Measurements from ENCODE around the gene CDH13. TPM values are rescaled to one million over a fixed set of nuclear protein-coding genes. Genes with fewer than 3 reads are reported as not detected.

Gene CDH13
- total RNA-seq, 1 donor from 2014 or later = not detected

DNA sequence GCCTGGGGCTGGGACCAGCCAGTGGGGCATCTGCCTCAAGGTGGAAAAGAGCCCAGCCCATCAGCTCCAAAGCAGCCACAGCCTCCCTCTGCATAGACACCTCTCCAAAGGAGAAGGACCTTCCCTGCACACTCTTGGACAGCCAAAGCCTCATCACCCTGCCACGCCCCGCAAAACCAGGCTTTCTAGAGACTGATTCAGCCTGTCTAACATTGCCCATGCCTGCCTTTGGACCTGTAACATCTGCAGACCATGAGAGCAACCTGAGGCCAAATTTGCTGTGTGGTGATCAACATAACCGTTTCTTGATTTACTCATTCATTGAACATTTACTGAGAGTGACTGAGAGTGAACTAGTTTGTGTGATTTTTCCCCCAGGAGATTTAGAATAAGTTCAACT, 961.3 kb downstream of the CDH13 start:
- Mint-ChIP-seq H3K27ac (no peak overlapping the region), H3K4me3 (no peak overlapping the region), H3K36me3 (ENCODE audit: low read depth) (no peaks in the 10 kb centered on the region), H3K27me3 (no peaks in the 10 kb centered on the region), H3K4me1 (no peaks in the 10 kb centered on the region), H3K9me3 (no peaks in the 10 kb centered on the region)
- intact Hi-C loops (cut with micrococcal nuclease) = no loop called here
- ChIA-PET POLR2A (no interaction called here), CTCF (no interaction called here)
- TF ChIP-seq, protein P1, sequence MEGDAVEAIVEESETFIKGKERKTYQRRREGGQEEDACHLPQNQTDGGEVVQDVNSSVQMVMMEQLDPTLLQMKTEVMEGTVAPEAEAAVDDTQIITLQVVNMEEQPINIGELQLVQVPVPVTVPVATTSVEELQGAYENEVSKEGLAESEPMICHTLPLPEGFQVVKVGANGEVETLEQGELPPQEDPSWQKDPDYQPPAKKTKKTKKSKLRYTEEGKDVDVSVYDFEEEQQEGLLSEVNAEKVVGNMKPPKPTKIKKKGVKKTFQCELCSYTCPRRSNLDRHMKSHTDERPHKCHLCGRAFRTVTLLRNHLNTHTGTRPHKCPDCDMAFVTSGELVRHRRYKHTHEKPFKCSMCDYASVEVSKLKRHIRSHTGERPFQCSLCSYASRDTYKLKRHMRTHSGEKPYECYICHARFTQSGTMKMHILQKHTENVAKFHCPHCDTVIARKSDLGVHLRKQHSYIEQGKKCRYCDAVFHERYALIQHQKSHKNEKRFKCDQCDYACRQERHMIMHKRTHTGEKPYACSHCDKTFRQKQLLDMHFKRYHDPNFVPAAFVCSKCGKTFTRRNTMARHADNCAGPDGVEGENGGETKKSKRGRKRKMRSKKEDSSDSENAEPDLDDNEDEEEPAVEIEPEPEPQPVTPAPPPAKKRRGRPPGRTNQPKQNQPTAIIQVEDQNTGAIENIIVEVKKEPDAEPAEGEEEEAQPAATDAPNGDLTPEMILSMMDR (IDR thresholded peaks at IDR 0.05) = no peak
- DNase-seq (no peak), ATAC-seq (ENCODE audit: low read depth) (no peak)

DNA sequence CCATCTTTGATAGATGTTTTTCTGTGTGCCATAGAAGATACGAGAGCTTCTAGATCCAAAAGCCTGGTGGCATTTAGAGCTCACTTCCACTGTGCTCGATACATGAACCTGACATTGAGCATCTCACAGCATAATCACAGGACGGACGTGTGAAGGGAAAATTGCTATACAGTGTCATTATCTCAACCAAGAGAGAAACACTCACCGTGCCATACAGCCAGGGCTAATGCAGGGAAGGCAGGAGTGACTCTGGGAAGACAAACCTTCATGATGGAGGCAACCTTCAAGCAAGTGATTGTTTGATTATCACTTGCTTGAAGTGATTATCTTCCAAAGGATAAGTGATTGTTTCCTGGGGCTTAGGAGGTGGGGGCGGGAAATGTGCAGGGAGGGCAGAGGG, 962.8 kb downstream of the CDH13 start:
- Mint-ChIP-seq H3K4me3 (no peak overlapping the region), H3K27ac (no peak overlapping the region), H3K9me3 (no peaks in the 10 kb centered on the region), H3K27me3 (no peaks in the 10 kb centered on the region), H3K4me1 (no peaks in the 10 kb centered on the region), H3K36me3 (ENCODE audit: low read depth) (no peaks in the 10 kb centered on the region)
- CTCF ChIA-PET = no interaction called here
- intact Hi-C loops (cut with micrococcal nuclease) = no loop called here
- POLR2A ChIA-PET = no interaction called here
- DNase-seq (no peak), ATAC-seq (ENCODE audit: low read depth) (no peak)
- TF ChIP-seq, protein P1 (IDR thresholded peaks at IDR 0.05) = no peak

DNA sequence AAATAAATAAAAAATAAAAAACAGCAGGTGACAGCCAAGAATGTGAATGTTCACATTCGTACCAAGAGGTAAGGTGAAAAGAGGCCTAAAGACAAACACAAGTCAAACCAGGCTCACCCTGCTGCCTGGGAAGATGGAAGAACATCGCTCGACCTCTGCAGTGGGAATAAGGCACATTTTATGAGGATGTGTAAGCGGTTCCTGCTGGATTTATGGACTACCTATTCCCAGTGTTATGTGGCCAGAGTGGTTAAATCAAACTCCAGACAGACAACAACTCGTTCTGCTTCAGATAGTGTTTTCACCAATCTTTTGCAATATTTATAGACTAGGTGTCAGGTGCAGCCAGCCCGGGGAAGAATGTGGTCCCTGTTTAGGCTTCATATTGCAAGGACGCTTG, 966.0 kb downstream of the CDH13 start:
- ChIA-PET POLR2A (no interaction called here), CTCF (no interaction called here)
- DNase-seq (no peak), ATAC-seq (ENCODE audit: low read depth) (no peak)
- H3K27me3 Mint-ChIP-seq = peaks cover 4% of the 10 kb centered on the region
- H3K27ac Mint-ChIP-seq = no peak overlapping the region
- intact Hi-C loops (cut with micrococcal nuclease) = no loop called here
- H3K4me1 Mint-ChIP-seq = no peaks in the 10 kb centered on the region
- TF ChIP-seq, protein P1 (IDR thresholded peaks at IDR 0.05) = no peak
- no peaks in the 10 kb centered on the region for H3K9me3 Mint-ChIP-seq
- no peak overlapping the region for H3K4me3 Mint-ChIP-seq
- H3K36me3 Mint-ChIP-seq (ENCODE audit: low read depth) = no peaks in the 10 kb centered on the region

DNA sequence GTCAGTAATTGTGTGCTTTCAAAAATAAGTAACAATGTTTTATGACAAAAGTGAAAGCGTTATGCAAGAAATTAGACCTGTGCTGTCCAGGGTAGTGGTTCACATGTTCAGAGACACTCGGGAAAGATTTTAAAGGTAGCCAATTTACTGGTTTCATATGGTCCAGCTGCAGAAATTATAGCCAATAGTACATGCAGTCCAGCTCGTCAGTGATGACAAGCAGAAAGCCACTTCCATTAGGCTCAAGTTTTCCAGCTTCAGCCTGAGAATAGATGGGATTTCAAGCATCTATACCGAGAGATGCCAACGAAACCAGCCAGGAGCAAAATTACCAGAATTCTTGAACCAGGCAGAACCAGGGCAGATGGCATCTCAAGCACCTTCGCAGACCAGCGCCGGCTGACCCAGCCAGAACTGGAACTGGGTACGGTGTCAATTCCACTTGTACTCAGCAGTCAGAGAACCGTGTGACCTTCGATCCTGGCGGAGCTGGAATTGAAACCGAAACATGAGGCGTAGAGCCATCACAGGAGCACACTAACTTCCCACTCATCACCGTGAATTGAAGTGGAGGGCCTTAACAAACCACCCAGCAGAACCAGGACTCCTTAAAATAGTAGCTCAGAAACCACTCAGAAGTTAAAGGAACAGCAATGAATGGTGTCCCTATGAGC, 973.2 kb downstream of the CDH13 start:
- Mint-ChIP-seq H3K27me3 (peaks cover 9% of the 10 kb centered on the region), H3K4me3 (no peak overlapping the region), H3K36me3 (ENCODE audit: low read depth) (no peaks in the 10 kb centered on the region), H3K9me3 (no peaks in the 10 kb centered on the region), H3K4me1 (no peaks in the 10 kb centered on the region), H3K27ac (no peak overlapping the region)
- CTCF ChIA-PET = no interaction called here
- ATAC-seq (ENCODE audit: low read depth) (no peak), DNase-seq (no peak)
- POLR2A ChIA-PET = no interaction called here
- intact Hi-C loops (cut with micrococcal nuclease) = no loop called here
- TF ChIP-seq, protein P1 (IDR thresholded peaks at IDR 0.05) = no peak

DNA sequence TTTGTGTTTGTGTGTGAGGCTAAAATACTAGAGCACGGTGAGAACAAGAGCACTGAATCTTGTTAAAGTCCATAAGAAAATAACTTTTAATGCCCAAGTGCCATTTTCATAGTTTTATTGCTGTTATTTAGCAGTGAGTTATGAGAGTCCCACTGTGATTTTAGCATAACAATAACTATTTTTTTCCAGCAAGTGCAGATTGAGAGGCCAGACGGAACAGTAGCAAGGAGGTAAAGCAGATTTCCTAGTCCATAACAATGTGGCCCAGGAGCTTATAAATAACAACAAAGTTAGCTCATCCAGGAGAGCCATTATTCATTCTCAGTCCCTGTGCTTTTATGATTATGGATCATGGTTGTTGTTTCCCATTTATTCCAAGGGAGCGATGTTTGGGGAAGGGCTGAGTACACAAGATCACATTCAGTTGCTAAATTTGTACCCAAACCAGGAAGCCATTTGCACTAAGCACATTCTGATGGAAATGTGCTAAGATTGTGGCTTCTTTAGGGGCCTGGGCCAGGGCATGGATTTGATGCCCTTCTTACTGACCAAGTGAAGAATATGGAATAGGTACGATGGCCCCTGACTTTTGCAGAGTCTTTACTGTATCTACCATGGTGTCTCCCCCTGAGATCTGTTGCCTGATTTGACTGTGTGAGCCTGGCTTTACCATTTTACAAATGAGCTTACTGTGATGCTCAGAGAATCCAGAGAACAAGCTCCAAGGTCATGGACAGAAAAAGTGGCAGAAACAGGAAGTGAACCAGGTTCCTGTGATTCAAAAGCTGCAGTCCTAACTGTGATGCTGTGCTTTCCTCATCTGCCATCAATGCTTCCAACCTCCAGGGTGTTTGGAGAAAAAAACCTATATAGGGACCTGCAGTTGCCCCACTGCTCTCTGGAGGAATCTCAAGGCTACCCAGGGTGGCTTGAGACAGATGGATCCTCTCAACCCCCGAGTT, 976.3 kb downstream of the CDH13 start:
- CTCF ChIA-PET = no interaction called here

More for the DNA sequence above, 976.3 kb downstream of the CDH13 start:
- POLR2A ChIA-PET = no interaction called here
- no peak for ATAC-seq (ENCODE audit: low read depth)
- TF ChIP-seq, protein P1 (IDR thresholded peaks at IDR 0.05) = no peak
- Mint-ChIP-seq H3K4me3 (no peak overlapping the region), H3K27me3 (peaks cover 7% of the 10 kb centered on the region), H3K4me1 (no peaks in the 10 kb centered on the region), H3K9me3 (no peaks in the 10 kb centered on the region), H3K27ac (no peak overlapping the region), H3K36me3 (ENCODE audit: low read depth) (no peaks in the 10 kb centered on the region)
- no peak for DNase-seq
- intact Hi-C loops (cut with micrococcal nuclease) = no loop called here

Data from activated B cell treated with CpG ODN at 0.5 μM for 24 hours (primary cell).